ES-I3 (cell line): ENCODE results near the gene MEGF11.

Experiments used
- H3K36me3 ChIP-seq: 2 replicates; pipeline ENCODE4 v1.6.1; 2013; ENCODE audit warnings: mild to moderate bottlenecking, low read length, control low read depth, moderate library complexity; ENCODE audit not compliant: insufficient read depth
- H3K4me1 ChIP-seq: 2 replicates; pipeline ENCODE4 v1.6.1; 2013; ENCODE audit warnings: mild to moderate bottlenecking, control low read depth, low read length; ENCODE audit not compliant: insufficient read depth
- H3K9ac ChIP-seq: 2 replicates; pipeline ENCODE4 v1.6.1; 2013; ENCODE audit warnings: low read depth, mild to moderate bottlenecking, low read length, moderate library complexity
- H3K9me3 ChIP-seq: 2 replicates; pipeline ENCODE4 v1.6.1; 2013; ENCODE audit warnings: mild to moderate bottlenecking, low read length, moderate library complexity; ENCODE audit not compliant: control insufficient read depth, insufficient read depth

The MEGF11 gene

DNA sequence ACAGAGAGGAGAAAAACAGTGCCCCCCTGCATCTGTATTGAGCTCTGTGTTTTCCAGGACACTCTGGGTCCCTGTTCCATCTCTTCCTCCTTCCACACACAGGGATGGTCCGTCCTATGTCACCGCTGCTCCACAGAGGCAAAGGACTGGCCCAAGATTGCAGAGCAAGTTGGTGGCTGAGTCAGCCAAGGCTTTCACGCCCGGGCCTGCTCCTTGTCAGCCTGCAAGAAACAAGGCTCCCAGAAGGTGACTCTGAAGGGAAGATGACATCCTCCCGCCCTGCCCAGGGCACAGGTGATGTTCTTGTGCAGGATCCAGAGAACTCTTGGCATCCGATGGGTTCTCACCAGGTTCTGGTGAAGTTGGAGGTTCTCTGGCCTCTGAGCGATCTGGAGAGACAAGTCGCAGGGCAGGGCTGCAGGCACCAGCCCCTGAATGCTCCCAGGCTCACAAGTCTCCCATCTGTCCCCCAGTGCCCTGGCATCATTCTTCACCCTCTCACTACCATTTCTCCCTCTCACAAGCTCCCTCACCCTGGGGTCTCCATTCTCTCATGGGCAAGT is 138.6 kb downstream of the MEGF11 start:
- no peak overlapping the region for H3K9ac ChIP-seq
- no peaks in the 10 kb centered on the region for H3K9me3 ChIP-seq

DNA sequence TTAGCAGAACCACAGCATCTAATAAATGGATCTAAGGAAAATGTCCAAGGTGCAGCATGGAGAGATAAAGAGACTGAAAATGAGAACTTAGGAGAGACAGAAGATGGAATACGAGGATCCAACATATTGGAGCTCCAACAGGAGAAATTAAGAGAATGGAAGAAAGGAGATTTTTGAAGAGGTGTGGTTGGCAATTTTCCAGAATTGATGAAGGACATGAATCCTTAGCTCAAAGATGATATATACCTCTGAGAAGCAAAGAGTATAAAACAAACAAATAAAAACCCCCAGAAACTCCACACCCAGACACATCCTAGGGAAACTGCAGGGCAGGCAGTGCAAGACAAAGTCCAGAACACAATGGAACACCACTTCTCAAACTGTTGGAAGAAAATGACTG is 141.2 kb downstream of the MEGF11 start:
- H3K9ac ChIP-seq: no peak overlapping the region
- H3K4me1 ChIP-seq: no peaks in the 10 kb centered on the region
- no peaks in the 10 kb centered on the region for H3K9me3 ChIP-seq
- H3K36me3 ChIP-seq: no peaks in the 10 kb centered on the region

More for the DNA sequence above, 138.6 kb downstream of the MEGF11 start:
- Histone ChIP-seq H3K36me3 (no peaks in the 10 kb centered on the region), H3K4me1 (no peaks in the 10 kb centered on the region)

DNA sequence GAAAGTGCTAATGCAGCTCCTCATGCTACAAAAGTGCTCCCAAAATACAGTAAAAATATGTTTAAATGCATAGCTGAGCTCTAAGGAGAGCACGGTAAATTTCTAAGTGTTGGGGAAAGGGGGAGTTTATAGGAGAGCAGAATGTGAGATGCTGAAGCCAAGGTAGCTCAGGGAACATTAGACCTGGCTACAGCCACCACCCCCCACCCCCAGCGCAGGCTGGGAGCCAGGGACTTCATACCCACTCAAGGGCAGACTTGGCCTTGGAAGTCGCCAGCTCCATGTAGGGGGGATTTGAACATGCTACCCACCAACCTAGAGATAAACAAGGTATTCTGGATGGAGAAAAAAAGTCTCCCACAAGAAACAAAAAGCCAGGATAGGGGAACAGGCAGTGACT is 142.2 kb downstream of the MEGF11 start:
- no peaks in the 10 kb centered on the region for H3K9me3 ChIP-seq
- H3K36me3 ChIP-seq: no peaks in the 10 kb centered on the region
- no peaks in the 10 kb centered on the region for H3K4me1 ChIP-seq
- H3K9ac ChIP-seq: no peak overlapping the region

DNA sequence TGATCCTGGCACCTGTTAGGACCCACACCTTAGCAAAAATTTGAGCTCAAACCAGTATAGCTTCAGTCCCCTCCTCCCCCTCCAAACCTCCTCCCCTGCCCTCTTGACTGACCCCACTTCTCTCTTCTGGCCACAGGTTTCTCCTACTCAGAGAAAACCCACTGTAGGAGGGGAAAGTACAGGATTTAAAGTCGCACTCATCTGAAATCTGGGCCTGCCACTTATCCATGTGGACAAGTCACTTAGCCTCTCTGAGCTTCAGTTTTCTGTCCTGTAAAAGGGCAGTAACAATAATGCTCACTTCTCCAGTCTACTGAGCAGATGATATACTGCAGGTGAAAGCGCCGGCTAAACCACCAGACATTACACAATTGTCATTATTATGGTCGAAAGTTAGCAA is 142.7 kb downstream of the MEGF11 start:
- Histone ChIP-seq H3K36me3 (no peaks in the 10 kb centered on the region), H3K4me1 (no peaks in the 10 kb centered on the region), H3K9ac (no peak overlapping the region), H3K9me3 (no peaks in the 10 kb centered on the region)

DNA sequence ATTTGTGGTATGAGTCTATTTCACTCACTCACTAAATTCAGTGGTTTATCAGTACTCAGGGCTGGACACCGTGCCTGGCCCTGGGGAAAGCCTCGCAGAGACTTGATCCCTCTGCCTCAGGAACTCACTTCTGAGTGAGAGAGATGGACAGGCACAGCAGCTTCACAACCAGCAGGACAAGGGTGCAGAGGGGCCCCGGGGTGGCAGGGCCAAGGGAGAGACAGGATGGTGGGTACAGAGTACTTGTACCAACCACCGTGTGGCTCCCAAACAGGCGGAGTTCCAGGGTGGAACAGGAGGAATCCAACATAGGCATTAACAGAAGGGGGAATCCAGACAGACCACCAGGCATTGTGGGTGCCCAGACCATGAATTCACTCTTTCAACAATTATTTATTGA is 143.7 kb downstream of the MEGF11 start:
- H3K9ac ChIP-seq: no peak overlapping the region
- H3K9me3 ChIP-seq: no peaks in the 10 kb centered on the region
- no peaks in the 10 kb centered on the region for H3K4me1 ChIP-seq
- H3K36me3 ChIP-seq: no peaks in the 10 kb centered on the region

DNA sequence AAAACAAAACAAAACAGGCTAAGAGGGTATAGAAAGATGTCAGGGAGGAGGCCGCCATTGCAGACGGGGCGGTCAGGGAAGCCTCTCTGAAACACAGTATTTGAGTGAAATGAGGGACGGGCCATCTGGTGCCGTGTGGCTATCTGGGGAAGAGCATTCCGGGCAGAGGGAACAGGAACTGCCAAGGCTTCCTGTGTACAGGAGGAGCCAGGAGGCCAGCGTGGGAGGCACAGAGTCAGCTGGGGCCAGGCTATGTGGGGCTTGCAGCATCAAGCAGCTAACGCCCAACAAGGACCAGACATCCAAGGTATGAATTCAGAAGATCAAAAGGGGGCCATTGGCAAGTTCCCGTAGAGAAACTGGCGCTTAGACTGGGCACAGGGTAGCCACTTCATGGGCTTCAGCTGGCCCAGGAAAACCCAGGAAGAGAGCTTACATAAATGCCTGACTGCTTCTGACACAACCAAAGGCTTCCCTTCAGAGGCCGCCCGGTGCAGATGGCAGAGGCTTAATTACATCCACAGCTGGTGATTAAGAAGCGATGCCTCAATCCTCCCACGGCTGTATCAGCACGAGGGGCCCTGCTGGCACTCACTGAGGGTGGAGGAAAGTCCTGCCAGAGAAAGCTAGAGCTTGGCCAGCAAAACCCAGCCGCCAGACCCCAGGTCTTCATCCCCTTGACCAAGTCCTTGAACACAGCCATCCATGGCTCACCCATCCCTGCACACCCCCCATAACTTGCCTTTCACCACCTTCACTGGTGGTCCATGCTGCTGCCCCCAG is 144.9 kb downstream of the MEGF11 start:
- H3K4me1 ChIP-seq: no peaks in the 10 kb centered on the region
- no peak overlapping the region for H3K9ac ChIP-seq
- no peaks in the 10 kb centered on the region for H3K36me3 ChIP-seq
- H3K9me3 ChIP-seq: no peaks in the 10 kb centered on the region

DNA sequence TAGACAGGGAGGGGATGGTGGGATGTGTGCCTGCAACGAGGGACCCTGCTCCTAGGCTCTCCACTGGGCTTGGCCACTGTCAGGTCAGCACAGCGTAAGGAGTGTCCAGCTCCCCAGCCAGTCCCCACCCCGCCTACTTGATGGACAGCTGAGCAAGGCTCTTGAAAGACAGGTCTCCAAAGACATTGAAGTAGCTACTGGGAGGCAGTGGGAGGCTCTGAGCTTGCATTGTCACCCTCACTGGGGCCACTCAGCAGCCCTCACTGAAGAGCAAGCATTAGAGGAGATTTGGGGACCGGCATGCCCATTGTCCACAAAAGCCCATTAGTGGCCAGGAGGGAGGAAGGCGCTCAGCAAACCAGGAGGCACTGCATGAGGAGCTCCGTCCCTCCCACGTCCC is 146.5 kb downstream of the MEGF11 start:
- Histone ChIP-seq H3K9me3 (no peaks in the 10 kb centered on the region), H3K4me1 (no peaks in the 10 kb centered on the region), H3K9ac (no peak overlapping the region), H3K36me3 (no peaks in the 10 kb centered on the region)

DNA sequence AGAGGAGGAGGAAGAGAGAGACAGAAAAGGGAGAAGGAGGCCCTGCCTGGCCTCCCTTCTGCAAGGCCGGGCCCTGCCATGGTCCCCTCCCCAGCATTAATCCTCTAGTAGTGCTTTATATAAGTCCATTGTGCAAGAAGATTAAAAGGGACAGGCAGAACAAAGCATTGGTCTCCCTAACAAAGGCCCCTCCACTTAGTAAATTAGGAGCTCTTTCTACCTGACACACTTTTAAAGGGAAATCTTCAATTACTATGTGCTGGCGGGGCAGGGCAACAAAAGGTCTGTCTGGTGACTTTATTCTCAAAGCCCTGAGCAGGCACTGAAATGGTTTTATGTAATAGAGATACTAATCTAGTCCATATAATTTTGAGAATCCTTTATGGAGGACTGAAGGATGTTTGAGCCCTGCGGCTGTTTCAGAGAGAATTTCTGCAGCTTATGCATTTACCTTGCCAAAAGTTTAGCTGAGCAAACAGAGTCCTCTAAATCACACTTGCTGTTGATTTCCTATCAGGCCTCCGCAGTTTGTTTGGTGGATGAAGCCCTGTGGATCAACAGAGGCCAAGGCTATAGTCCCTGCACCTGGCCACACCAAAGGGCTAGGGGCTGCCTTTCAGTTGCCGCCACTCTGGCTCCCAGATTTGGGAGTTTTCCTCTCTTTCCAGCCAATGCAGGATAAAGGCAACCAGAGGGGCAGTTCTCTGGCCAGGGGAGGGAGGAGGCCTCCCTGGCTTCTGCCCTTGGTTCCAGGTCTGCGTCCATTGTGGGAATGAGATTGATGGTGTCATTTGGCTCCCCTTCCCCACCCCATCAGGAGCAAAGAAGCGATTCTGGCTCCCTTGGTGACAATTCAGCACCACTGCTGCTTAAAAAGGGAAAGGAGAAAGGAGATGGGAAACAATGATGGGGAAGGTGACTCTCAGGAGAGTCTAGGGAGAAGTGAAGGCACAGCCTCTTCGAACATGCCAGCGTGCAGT is 148.0 kb downstream of the MEGF11 start:
- Histone ChIP-seq H3K9ac (no peak overlapping the region), H3K36me3 (no peaks in the 10 kb centered on the region), H3K9me3 (no peaks in the 10 kb centered on the region), H3K4me1 (no peaks in the 10 kb centered on the region)

DNA sequence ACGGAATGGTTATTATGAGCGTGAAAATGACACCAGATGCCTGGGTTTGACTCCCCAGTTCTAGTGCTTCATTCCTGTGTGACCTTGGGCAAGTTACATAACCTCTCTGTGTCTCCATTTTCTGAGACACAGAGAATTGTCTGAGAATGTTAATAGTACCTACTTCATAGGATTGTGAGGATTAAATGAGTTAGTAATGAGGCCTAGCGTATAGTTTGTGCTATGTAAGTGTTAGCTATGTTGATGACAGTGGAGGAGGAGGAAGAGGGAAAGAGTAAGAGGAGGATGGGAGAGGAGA is 150.3 kb downstream of the MEGF11 start:
- no peak overlapping the region for H3K9ac ChIP-seq
- H3K9me3 ChIP-seq: no peaks in the 10 kb centered on the region
- H3K36me3 ChIP-seq: no peaks in the 10 kb centered on the region
- peaks cover 5% of the 10 kb centered on the region; the same call in 1 of the 2 replicates for H3K4me1 ChIP-seq

DNA sequence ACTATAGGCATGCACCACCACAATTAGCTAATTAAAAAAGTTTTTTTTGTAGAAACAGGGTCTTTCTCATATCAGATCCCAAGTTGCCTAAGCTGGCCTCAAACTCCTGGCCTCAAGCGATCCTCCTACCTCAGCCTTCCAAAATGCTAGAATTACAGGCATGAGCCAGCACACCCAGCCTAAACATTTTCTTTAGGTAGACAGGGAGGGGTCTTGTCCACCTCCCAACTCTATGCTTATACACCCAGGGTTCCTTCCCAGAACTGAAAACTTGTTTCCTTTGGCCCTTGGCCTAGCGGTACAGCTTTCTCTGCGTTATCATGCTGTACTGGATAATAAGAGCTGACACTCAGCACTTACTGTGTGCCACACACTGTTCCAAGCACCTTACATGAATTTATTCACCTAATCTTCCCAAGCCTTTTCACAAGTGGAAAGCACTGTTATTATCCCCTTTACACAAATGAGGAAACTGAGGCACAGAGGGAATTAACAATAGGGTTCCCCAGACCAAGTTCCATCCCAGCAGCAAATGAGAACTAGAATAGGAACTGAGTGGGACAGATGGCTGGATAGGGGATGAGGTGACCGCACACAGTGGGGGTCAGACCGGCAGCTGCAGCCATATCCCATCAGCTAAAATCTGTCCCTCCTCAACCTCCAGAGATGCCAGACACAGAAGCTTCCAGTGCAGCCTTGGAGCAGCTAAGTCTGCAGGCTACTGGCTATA is 150.8 kb downstream of the MEGF11 start:
- no peaks in the 10 kb centered on the region for H3K36me3 ChIP-seq
- no peaks in the 10 kb centered on the region for H3K9me3 ChIP-seq
- H3K4me1 ChIP-seq: peaks cover 5% of the 10 kb centered on the region; the same call in 1 of the 2 replicates
- H3K9ac ChIP-seq: no peak overlapping the region

DNA sequence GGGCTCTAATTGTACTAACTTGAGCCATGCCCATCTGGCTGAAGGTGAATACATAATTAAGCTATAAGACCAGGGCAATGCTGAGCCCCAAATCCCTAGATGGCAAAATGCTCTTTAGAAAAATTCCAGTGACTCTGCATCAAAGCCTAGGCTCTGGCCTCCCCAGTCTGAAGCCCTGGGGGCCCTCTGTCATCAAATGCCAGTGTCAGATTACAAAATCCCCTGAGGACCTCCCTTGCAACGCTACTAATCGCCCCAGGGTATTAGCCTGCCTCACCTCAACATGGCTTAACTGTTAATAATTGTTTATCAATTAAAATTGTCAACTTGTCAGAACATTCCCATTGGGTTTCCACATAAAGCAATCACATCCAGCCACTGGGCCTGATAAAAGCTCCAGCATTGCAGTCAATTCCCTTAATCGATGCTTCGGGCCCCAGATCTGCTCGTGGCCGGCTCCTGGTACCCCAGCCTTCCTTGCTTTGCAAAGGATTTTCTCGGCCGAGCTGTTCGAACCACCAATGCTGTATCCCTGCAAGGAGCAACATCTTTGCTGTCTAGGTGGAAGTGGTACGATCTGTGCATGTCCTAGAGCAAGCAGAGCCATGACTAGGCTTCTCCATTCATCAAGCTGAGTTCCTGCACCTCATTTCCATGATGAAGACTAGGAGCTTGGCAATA is 151.7 kb downstream of the MEGF11 start:
- Histone ChIP-seq H3K4me1 (peaks cover 5% of the 10 kb centered on the region; the same call in 1 of the 2 replicates), H3K36me3 (no peaks in the 10 kb centered on the region), H3K9me3 (no peaks in the 10 kb centered on the region), H3K9ac (no peak overlapping the region)

DNA sequence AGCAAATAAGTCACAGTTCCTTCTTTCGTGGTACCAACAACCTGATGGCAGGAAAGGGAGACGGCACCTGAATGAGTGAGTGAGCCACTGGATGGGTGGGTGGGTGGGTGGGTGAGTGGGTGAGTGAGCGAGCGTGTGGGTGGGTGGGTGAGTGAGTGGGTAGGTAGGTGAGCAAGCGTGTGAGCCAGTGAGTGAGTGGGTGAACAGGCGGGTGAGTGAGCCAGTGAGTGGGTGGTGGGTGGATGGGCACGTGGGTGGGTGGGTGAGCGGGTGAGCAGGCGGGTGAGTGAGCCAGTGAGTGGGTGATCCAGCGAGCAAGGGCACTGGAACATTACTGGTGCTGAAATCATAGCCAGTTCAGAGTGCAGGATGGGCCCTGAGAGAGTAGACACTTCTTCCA is 152.8 kb downstream of the MEGF11 start:
- Histone ChIP-seq H3K9ac (no peak overlapping the region), H3K4me1 (peaks cover 8% of the 10 kb centered on the region; the same call in 1 of the 2 replicates), H3K36me3 (no peaks in the 10 kb centered on the region), H3K9me3 (no peaks in the 10 kb centered on the region)

DNA sequence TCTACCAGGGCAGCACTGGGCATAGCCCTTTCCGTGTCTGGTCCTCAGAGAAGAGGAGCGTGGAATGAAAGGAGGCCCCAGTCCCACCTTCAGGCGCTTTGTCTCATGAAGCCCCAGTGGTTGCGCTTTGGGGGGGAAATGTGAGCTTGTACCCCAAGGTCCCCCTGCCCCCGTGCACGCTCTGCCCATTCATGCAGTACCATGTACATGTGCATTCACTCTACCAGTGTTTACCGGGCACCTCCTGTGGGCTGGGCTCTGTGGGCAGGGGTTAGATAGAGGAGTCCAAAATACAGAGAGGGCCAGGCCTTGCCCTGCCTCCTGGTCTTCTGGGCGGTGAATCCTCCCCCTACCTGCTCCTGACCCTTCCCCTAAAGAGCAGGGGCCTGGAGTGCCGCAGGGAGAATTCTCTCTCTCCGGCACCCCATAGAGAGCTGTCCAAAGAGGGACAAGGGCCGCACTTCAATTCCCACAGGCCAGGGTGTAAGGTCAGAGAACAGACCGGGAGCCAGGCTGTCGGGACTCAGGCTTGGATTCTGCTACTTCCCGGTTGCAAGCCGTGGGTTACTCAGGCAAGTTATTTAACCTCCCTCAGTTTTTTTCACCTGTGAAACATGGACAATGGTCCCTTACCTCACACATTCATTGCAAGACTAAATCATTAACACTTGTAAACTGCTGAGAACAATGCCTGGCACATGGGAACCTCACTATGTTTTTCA is 153.4 kb downstream of the MEGF11 start:
- H3K9me3 ChIP-seq: no peaks in the 10 kb centered on the region
- peaks cover 8% of the 10 kb centered on the region; the same call in 1 of the 2 replicates for H3K4me1 ChIP-seq
- no peaks in the 10 kb centered on the region for H3K36me3 ChIP-seq
- no peak overlapping the region for H3K9ac ChIP-seq
